Aorta (tissue), 5 donors: ENCODE results near the gene PTPRN2. TPM values are rescaled to one million over a fixed set of nuclear protein-coding genes. Genes with fewer than 3 reads are reported as not detected.

Experiments used
- ATAC-seq: fragments of 200-7000 bp; cut with Tn5 transposase; one replicate; pipeline ENCODE4 v1.9.1; 2022; ENCODE audit warnings: moderate library complexity; ENCODE audit not compliant: low FRiP score
- DNase-seq, 2 donors: peaks; one replicate each; pipeline ENCODE4 v3.0.0-alpha.2; 2020
- H3K27ac ChIP-seq, 2 donors: one replicate each; pipeline ENCODE4 v1.5.1; 2013; ENCODE audit warnings: low read length in 2 of 2, mild to moderate bottlenecking in 2 of 2, moderate library complexity in 2 of 2, control low read depth in 1 of 2, inconsistent platforms in 1 of 2, low read depth in 1 of 2
- H3K27me3 ChIP-seq, 2 donors: one replicate each; pipeline ENCODE4 v1.6.1; 2013; ENCODE audit warnings: control low read depth in 1 of 2, low read length in 1 of 2, mild to moderate bottlenecking in 1 of 2, moderate library complexity in 1 of 2; ENCODE audit not compliant: insufficient read depth in 2 of 2, control insufficient read depth in 1 of 2
- H3K36me3 ChIP-seq, 2 donors: one replicate each; pipeline ENCODE4 v1.6.1; 2013; ENCODE audit warnings: control low read depth in 1 of 2, low read length in 1 of 2, mild to moderate bottlenecking in 1 of 2; ENCODE audit not compliant: insufficient read depth in 2 of 2, control insufficient read depth in 1 of 2
- H3K4me1 ChIP-seq, 2 donors: one replicate each; pipeline ENCODE4 v1.6.1; 2013; ENCODE audit warnings: low read length in 2 of 2, control low read depth in 1 of 2, mild to moderate bottlenecking in 1 of 2, moderate library complexity in 1 of 2; ENCODE audit not compliant: insufficient read depth in 2 of 2, control insufficient read depth in 1 of 2
- H3K4me3 ChIP-seq, 2 donors: one replicate each; pipeline ENCODE4 v1.5.1; 2013; ENCODE audit warnings: low read length in 2 of 2, control low read depth in 1 of 2, mild to moderate bottlenecking in 1 of 2
- H3K9me3 ChIP-seq: one replicate; pipeline ENCODE4 v1.6.1; 2013; ENCODE audit warnings: mild to moderate bottlenecking, low read length; ENCODE audit not compliant: control insufficient read depth
- WGBS, 2 donors: extraction: QIAGEN DNeasy Blood & Tissue Kit; methylation state at CpG; one replicate each; pipeline ENCODE4 v1.1.7; 2013; 5-methylcytosine and 5-hydroxymethylcytosine counted together
- intact Hi-C, 2 donors: fragments of 100-400 bp; cut with DNase I; formaldehyde crosslinking; loops; one replicate each; pipeline versions ENCODE4 v1.14.2 to v1.15.0; 2022
- polyA plus RNA-seq, 2 donors: library from polyadenylated mRNA; stranded (reverse); fragments of 200-250 nt; gene quantifications; one replicate each; pipeline ENCODE4 v1.2.3, GENCODE V29; 2013
- total RNA-seq, 2 donors: library from RNA; stranded (reverse); fragmentation: NEBNext Ultra II Directional; extraction: Animal tissue kit (Norgen Biotek cat#: 25700); gene quantifications; one replicate each; pipeline ENCODE4 v1.2.1, GENCODE V29; 2021
- donor health status: healthy with polysubstance abuse.
- donor health status: Bipolar disorder and iron deficiency.
- donor health status: DM: no; HTN: no; CAD: no.
- donor health status: DM: no; HTN: no; CAD: no.
- donor health status: DM: yes; HTN: yes; CAD: no.

Gene PTPRN2
- total and polyA plus RNA-seq, 4 donors, result 0.67 to 3.3 (median 1.4) TPM

DNA sequence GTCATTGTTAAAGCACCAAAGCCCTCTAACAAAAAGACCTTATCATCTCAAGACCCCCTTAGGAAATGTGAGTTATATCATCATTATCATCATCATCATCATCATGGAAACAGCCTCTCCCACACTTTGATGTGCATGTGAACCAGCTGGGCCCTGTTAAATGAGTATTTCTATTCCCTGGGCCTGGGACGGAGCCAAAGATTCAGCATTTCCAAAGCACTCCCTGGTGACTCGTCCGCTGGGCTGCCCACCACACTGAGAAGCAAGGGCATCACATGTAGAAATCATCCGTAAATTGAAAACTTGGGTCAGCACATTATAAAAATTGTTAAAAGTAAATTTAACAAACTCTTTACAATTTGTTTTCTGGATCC is 88.6 kb downstream of the PTPRN2 start:
- Histone ChIP-seq H3K36me3 (no peaks in the 10 kb centered on the region), H3K9me3 (no peaks in the 10 kb centered on the region), H3K27me3 (no peaks in the 10 kb centered on the region), H3K4me1 (no peaks in the 10 kb centered on the region), H3K27ac (no peak overlapping the region), H3K4me3 (no peak overlapping the region)
- intact Hi-C loops, result no loop called here
- no peak for DNase-seq
- 82 to 84% methylated on average over 4 of the region's 4 CpGs for WGBS, 2 donors
- no peak for ATAC-seq

DNA sequence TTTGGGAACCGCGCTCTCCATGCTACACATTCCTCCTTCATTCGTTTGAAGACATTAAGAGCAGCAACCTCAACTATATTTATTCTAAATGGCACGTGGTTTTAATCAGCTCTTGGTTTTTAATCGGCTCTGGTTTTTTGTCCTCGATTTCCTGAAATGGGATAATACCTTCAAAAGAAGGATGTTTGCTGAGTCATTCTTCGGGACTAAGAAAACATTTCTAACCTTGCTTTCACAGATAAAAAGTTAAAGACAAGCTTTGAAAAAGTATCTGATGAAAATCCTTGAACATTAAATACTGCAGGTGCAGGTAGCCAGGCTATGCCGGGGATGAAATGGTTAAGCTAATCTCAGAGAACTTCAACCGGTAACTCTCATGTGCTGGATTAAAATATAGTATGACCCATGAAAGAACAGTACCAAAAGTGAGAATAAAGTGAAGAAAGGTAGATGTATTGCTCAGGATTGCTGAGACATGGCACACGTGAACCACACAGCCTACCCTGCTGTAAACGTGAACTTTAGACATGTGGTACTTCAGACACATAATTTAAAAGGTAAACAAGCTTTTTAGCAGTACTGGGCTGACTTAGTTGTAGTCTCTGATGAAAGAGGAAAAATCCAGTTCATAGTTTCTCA is 89.1 kb downstream of the PTPRN2 start:
- intact Hi-C loops, result no loop called here
- no peak overlapping the region for H3K27ac ChIP-seq
- H3K4me1 ChIP-seq, result no peaks in the 10 kb centered on the region
- no peak overlapping the region for H3K4me3 ChIP-seq
- H3K27me3 ChIP-seq, result no peaks in the 10 kb centered on the region
- DNase-seq (no peak), ATAC-seq (no peak)
- no peaks in the 10 kb centered on the region for H3K9me3 ChIP-seq
- no peaks in the 10 kb centered on the region for H3K36me3 ChIP-seq
- WGBS, 2 donors, result 64 to 66% methylated on average over 11 of the region's 11 CpGs

DNA sequence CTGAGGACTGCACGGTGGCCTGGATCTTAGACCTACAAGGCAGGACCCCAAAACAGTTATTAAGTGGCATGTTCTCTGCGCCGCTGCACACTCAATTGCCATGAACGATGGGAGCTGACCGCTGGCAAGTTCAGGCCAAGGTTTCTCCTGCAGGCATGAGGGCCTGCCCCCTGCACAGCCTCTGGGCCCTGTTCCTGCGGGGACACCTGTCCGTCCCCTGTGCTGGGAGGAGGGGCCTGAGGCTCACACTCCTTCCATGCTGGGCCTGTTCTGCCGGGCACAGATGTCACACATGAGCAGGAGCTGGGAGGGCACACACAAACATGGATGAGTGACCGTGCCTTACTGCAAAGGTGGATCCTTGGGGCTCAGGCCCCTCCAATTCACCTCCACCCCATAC is 90.0 kb downstream of the PTPRN2 start:
- intact Hi-C loops, result no loop called here
- no peaks in the 10 kb centered on the region for H3K4me1 ChIP-seq
- H3K27ac ChIP-seq, result no peak overlapping the region
- no peaks in the 10 kb centered on the region for H3K9me3 ChIP-seq
- H3K36me3 ChIP-seq, result no peaks in the 10 kb centered on the region
- 80 to 83% methylated on average over 9 of the region's 9 CpGs for WGBS, 2 donors
- DNase-seq (no peak), ATAC-seq (no peak)
- no peak overlapping the region for H3K4me3 ChIP-seq
- no peaks in the 10 kb centered on the region for H3K27me3 ChIP-seq

GRCh38 chr7:158495786-158496185 is 91.8 kb downstream of the PTPRN2 start:
- Histone ChIP-seq H3K4me3 (no peak overlapping the region), H3K9me3 (no peaks in the 10 kb centered on the region), H3K4me1 (no peaks in the 10 kb centered on the region), H3K27me3 (no peaks in the 10 kb centered on the region), H3K27ac (no peak overlapping the region), H3K36me3 (no peaks in the 10 kb centered on the region)
- ATAC-seq (no peak), DNase-seq (no peak)
- 3 to 6% methylated on average over 6 of the region's 6 CpGs for WGBS, 2 donors
- intact Hi-C loops, result no loop called here

DNA sequence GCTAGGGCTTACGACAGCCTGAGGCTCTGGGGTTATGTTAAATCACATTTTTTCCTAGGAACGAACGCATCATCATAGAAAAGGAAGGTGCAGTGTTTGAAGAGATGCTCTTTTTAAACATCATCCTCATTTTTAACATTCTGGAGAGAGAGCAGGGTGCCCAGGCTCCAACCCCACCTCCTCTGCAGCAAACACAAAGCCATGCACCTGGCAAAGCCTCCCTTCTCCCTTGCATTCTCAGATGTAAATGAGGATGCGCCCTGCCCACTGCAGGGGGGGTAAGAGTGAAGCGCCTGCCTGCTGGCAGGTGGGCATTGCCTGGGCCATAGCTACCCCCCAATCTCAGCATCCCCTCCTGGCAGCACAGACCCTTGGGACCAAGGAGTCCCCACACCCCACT is 92.4 kb downstream of the PTPRN2 start:
- H3K9me3 ChIP-seq, result no peaks in the 10 kb centered on the region
- 17 to 32% methylated on average over 5 of the region's 5 CpGs for WGBS, 2 donors
- H3K27me3 ChIP-seq, result no peaks in the 10 kb centered on the region
- no peak overlapping the region for H3K4me3 ChIP-seq
- intact Hi-C loops, result no loop called here
- no peaks in the 10 kb centered on the region for H3K4me1 ChIP-seq
- DNase-seq, result no peak
- ATAC-seq, result no peak
- no peaks in the 10 kb centered on the region for H3K36me3 ChIP-seq
- no peak overlapping the region for H3K27ac ChIP-seq

DNA sequence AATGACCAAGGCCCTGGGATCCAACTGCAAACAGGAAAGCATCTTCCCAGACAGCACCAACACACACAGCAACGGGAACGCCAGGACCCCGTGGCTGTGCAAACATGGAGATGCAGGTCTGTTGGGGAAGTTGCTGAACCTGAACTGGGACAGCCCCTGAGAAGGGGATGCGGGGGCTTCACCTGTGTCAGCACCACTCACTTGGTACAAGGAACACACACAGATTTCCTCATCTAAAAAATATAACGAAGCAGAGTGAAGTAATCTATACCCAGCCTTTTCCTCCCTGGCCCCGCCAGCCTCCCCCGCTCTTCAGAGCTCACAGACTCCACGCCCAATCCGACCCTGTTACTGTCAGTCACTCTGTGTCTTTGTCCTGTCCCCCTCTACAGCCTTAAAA is 93.0 kb downstream of the PTPRN2 start:
- Histone ChIP-seq H3K27me3 (no peaks in the 10 kb centered on the region), H3K36me3 (no peaks in the 10 kb centered on the region), H3K4me1 (no peaks in the 10 kb centered on the region), H3K4me3 (no peak overlapping the region), H3K27ac (no peak overlapping the region), H3K9me3 (no peaks in the 10 kb centered on the region)
- DNase-seq (no peak), ATAC-seq (no peak)
- 44 to 45% methylated on average over 9 of the region's 9 CpGs for WGBS, 2 donors
- intact Hi-C loops, result no loop called here

DNA sequence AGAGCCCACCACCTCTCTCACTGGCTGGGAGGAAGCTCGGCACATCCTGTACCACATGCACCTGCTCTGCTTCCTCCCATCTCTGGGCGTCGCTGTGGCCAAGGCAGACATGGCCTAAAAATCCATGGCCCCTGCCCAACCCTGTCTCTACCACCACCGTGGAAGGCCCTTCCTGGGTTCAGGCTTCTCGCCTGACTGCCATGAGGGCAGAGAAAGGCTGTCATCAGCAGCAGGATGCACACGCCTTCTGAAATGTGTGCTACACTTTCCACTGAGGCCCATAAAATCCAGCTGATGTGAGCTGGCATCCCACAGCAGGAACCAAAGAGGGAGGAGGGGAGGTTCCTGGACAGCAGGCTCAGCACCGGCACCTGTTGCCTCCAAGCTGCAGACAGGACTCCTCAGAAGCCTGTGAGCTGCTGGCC is 93.4 kb downstream of the PTPRN2 start:
- H3K4me3 ChIP-seq, result no peak overlapping the region
- no peaks in the 10 kb centered on the region for H3K9me3 ChIP-seq
- no peak for ATAC-seq
- H3K27me3 ChIP-seq, result no peaks in the 10 kb centered on the region
- 48 to 53% methylated on average over 7 of the region's 7 CpGs for WGBS, 2 donors
- intact Hi-C loops, result no loop called here
- no peak overlapping the region for H3K27ac ChIP-seq
- no peaks in the 10 kb centered on the region for H3K4me1 ChIP-seq
- DNase-seq, result no peak
- H3K36me3 ChIP-seq, result no peaks in the 10 kb centered on the region

DNA sequence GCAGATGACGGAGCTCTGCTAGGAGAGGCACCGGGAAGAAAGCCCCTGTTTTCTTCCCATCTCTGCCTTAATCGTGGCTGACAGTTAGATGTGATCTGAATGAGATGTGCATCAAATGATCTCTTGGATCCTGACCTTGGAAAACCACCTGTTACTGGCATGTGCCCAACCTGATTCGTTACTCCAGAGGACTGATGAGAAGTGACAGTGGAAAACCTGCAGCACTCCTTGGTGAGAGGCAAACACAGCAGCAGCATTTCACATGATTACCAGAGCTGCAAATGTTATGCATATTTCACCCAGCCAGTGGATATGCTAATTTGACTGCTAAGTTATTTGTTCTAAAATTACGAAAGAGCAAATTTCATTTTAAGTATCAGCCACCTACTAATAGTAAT is 95.3 kb downstream of the PTPRN2 start:
- Histone ChIP-seq H3K27me3 (no peaks in the 10 kb centered on the region), H3K9me3 (no peaks in the 10 kb centered on the region)
- 77 to 89% methylated on average over 5 of the region's 5 CpGs for WGBS, 2 donors

GRCh38 chr7:158491094-158491493 is 96.5 kb downstream of the PTPRN2 start:
- ATAC-seq (no peak), DNase-seq (no peak)
- no peaks in the 10 kb centered on the region for H3K4me1 ChIP-seq
- intact Hi-C loops, result no loop called here
- 70% methylated on average over 11 of the region's 11 CpGs for WGBS, 2 donors
- H3K4me3 ChIP-seq, result no peak overlapping the region
- no peaks in the 10 kb centered on the region for H3K36me3 ChIP-seq
- H3K9me3 ChIP-seq, result no peaks in the 10 kb centered on the region
- H3K27me3 ChIP-seq, result no peaks in the 10 kb centered on the region
- H3K27ac ChIP-seq, result no peak overlapping the region

More for the DNA sequence above, 95.3 kb downstream of the PTPRN2 start:
- H3K36me3 ChIP-seq, result no peaks in the 10 kb centered on the region
- H3K4me3 ChIP-seq, result no peak overlapping the region
- no peak for ATAC-seq
- DNase-seq, result no peak
- intact Hi-C loops, result no loop called here
- H3K4me1 ChIP-seq, result no peaks in the 10 kb centered on the region
- no peak overlapping the region for H3K27ac ChIP-seq
